SK-N-SH treated with all-trans-retinoic acid at 6 μM for 48 hours (cell line): ENCODE measurements around the gene DLG2.

Experiments
- ATAC-seq: fragments of 200-7000 bp; cut with Tn5 transposase; 3 replicates; pipeline ENCODE4 v1.9.1; 2020; ENCODE audit warnings: mild to moderate bottlenecking, moderate library complexity
- ARNTL ChIP-seq: fragments of 450-650 bp; formaldehyde crosslinking; IDR thresholded peaks from 2 replicates; pipeline ENCODE4 v1.5.0; 2020; ENCODE audit warnings: low read depth, mild to moderate bottlenecking, moderate library complexity, borderline replicate concordance
- BACH2 ChIP-seq: fragments of 250-450 bp; sonication (Bioruptor Pico); IDR thresholded peaks from 2 replicates; pipeline ENCODE4 v1.9.0; 2021; ENCODE audit warnings: mild to moderate bottlenecking, borderline replicate concordance
- CREB5 ChIP-seq: fragments of 250-450 bp; sonication (Bioruptor Pico); IDR thresholded peaks from 2 replicates; pipeline ENCODE4 v1.5.1; 2020; ENCODE audit warnings: low read depth, mild to moderate bottlenecking, moderate library complexity
- CSDC2 ChIP-seq: fragments of 250-450 bp; sonication (Bioruptor Pico); IDR thresholded peaks from 2 replicates; pipeline ENCODE4 v1.5.0; 2020; ENCODE audit warnings: mild to moderate bottlenecking, moderate library complexity
- CSRNP3 ChIP-seq: fragments of 250-450 bp; sonication (Bioruptor Pico); IDR thresholded peaks from 2 replicates; pipeline ENCODE4 v1.5.1; 2021; ENCODE audit warnings: mild to moderate bottlenecking, moderate library complexity
- ESRRG ChIP-seq: fragments of 250-450 bp; sonication (Bioruptor Pico); IDR thresholded peaks from 2 replicates; pipeline ENCODE4 v1.6.1; 2021; ENCODE audit warnings: mild to moderate bottlenecking
- GLIS3 ChIP-seq: fragments of 250-450 bp; sonication (Bioruptor Pico); IDR thresholded peaks from 2 replicates; pipeline ENCODE4 v1.5.0; 2020; ENCODE audit warnings: mild to moderate bottlenecking, moderate library complexity
- ISL1 ChIP-seq: fragments of 250-450 bp; sonication (Bioruptor Pico); IDR thresholded peaks from 2 replicates; pipeline ENCODE4 v2.1.2; 2022; ENCODE audit warnings: mild to moderate bottlenecking, moderate library complexity
- OSR1 ChIP-seq: fragments of 250-450 bp; sonication (Bioruptor Pico); IDR thresholded peaks from 2 replicates; pipeline ENCODE4 v1.8.0; 2022; ENCODE audit warnings: moderate library complexity, mild to moderate bottlenecking, inconsistent platforms
- PATZ1 ChIP-seq: fragments of 250-450 bp; sonication (Bioruptor Pico); IDR thresholded peaks from 2 replicates; pipeline ENCODE4 v1.8.0; 2020; ENCODE audit warnings: mild to moderate bottlenecking, moderate library complexity, borderline replicate concordance
- POU6F1 ChIP-seq: fragments of 250-450 bp; sonication (Bioruptor Pico); IDR thresholded peaks from 2 replicates; pipeline ENCODE4 v1.8.0; 2021; ENCODE audit warnings: low read depth, mild to moderate bottlenecking, moderate library complexity, borderline replicate concordance
- PPARA ChIP-seq: fragments of 250-450 bp; sonication (Bioruptor Pico); IDR thresholded peaks from 2 replicates; pipeline ENCODE4 v1.5.0; 2020; ENCODE audit warnings: mild to moderate bottlenecking, borderline replicate concordance
- RARB ChIP-seq: fragments of 250-450 bp; sonication (Bioruptor Pico); IDR thresholded peaks from 2 replicates; pipeline ENCODE4 v1.8.0; 2021; ENCODE audit warnings: mild to moderate bottlenecking, moderate library complexity
- TCF4 ChIP-seq: fragments of 250-450 bp; sonication (Bioruptor Pico); IDR thresholded peaks from 2 replicates; pipeline ENCODE4 v1.8.0; 2021; ENCODE audit warnings: mild to moderate bottlenecking, moderate library complexity, borderline replicate concordance
- TOX ChIP-seq: fragments of 250-450 bp; sonication (Bioruptor Pico); IDR thresholded peaks from 2 replicates; pipeline ENCODE4 v1.8.0; 2021; ENCODE audit warnings: mild to moderate bottlenecking, moderate library complexity, borderline replicate concordance
- TSHZ2 ChIP-seq: fragments of 250-450 bp; sonication (Bioruptor Pico); IDR thresholded peaks from 2 replicates; pipeline ENCODE4 v1.5.0; 2020; ENCODE audit warnings: mild to moderate bottlenecking, moderate library complexity
- ZFP3 ChIP-seq: fragments of 250-450 bp; sonication (Bioruptor Pico); IDR thresholded peaks from 2 replicates; pipeline ENCODE4 v1.5.0; 2020; ENCODE audit warnings: mild to moderate bottlenecking, moderate library complexity
- ZFP30 ChIP-seq: fragments of 450-650 bp; formaldehyde crosslinking; IDR thresholded peaks from 2 replicates; pipeline ENCODE4 v1.5.0; 2022; ENCODE audit warnings: mild to moderate bottlenecking, moderate library complexity
- ZNF565 ChIP-seq: fragments of 450-650 bp; formaldehyde crosslinking; conservative IDR thresholded peaks from 2 replicates; pipeline ENCODE4 v1.5.0; 2020; ENCODE audit warnings: low read depth, mild to moderate bottlenecking, moderate library complexity
- ZNF70 ChIP-seq: fragments of 450-650 bp; formaldehyde crosslinking; IDR thresholded peaks from 2 replicates; pipeline ENCODE4 v1.5.0; 2020; ENCODE audit warnings: mild to moderate bottlenecking, moderate library complexity
- ZNF8 ChIP-seq: fragments of 450-650 bp; formaldehyde crosslinking; IDR thresholded peaks from 2 replicates; pipeline ENCODE4 v1.5.0; 2020; ENCODE audit warnings: mild to moderate bottlenecking, moderate library complexity

Gene DLG2

GRCh38 chr11:85184721-85185120 is 442.4 kb downstream of the DLG2 start:
- no peak for ATAC-seq
- TF ChIP-seq RARB (CRISPR knock-in tag) (no peak), ARNTL (no peak), TCF4 (CRISPR knock-in tag) (no peak), CSDC2 (CRISPR knock-in tag) (no peak), OSR1 (no peak), POU6F1 (CRISPR knock-in tag) (no peak), ESRRG (no peak), TOX (CRISPR knock-in tag) (no peak), PPARA (no peak), ZFP3 (CRISPR knock-in tag) (no peak), CSRNP3 (no peak), ZNF565 (no peak), ZFP30 (CRISPR knock-in tag) (no peak), ZNF70 (CRISPR knock-in tag) (no peak), ZNF8 (CRISPR knock-in tag) (no peak), CREB5 (CRISPR knock-in tag) (no peak), BACH2 (CRISPR knock-in tag) (no peak), ISL1 (no peak)

GRCh38 chr11:85182441-85183387 is 444.4 kb downstream of the DLG2 start:
- peak; percentile 88 for ATAC-seq
- TF ChIP-seq ZNF70 (CRISPR knock-in tag): no peak
- TF ChIP-seq GLIS3: no peak

- no peak for ATAC-seq
- TF ChIP-seq ESRRG: no peak
- TF ChIP-seq POU6F1 (CRISPR knock-in tag): no peak
- TF ChIP-seq ZNF8 (CRISPR knock-in tag): no peak
- no peak for TF ChIP-seq TSHZ2 (CRISPR knock-in tag)
- TF ChIP-seq BACH2 (CRISPR knock-in tag): no peak
- TF ChIP-seq TOX (CRISPR knock-in tag): no peak
- no peak for TF ChIP-seq PPARA
- TF ChIP-seq PATZ1: no peak
- TF ChIP-seq ZFP30 (CRISPR knock-in tag): no peak
- TF ChIP-seq ZFP3 (CRISPR knock-in tag): no peak
- no peak for TF ChIP-seq CREB5 (CRISPR knock-in tag)
- TF ChIP-seq, all 23 proteins: peak for 0
These were observed 446.6 kb downstream of the DLG2 start for GRCh38 chr11:85180528-85180927.
